Spleen (tissue), 11 donors: ENCODE data around the gene STAG1. TPM values are rescaled to one million over a fixed set of nuclear protein-coding genes. Genes with fewer than 3 reads are reported as not detected.

ENCODE experiments used
- DNase-seq: peaks from one replicate; pipeline ENCODE4 v3.0.0-alpha.2; 2020
- H3K27ac ChIP-seq, 8 donors: fragments of 200-600 bp; sonication (generic) in 7 of 8; 1 replicate in 4 of 8; 2 replicates in 4 of 8; pipeline versions ENCODE4 v1.5.0 to v1.8.0; 2016 to 2021; ENCODE audit warnings: inconsistent platforms in 4 of 8, mild to moderate bottlenecking in 4 of 8, moderate library complexity in 1 of 8
- H3K27me3 ChIP-seq, 7 donors: fragments of 200-600 bp; sonication (generic) in 6 of 7; replicated peaks in 1 of 7; 1 replicate in 4 of 7; 2 replicates in 3 of 7; pipeline versions ENCODE4 v1.5.0 to v1.8.0; 2016 to 2021; ENCODE audit warnings: inconsistent platforms in 3 of 7, mild to moderate bottlenecking in 1 of 7
- H3K36me3 ChIP-seq, 6 donors: fragments of 200-600 bp; sonication (generic) in 5 of 6; 1 replicate in 4 of 6; 2 replicates in 2 of 6; pipeline versions ENCODE4 v1.5.0 to v1.8.0; 2016 to 2021; ENCODE audit warnings: inconsistent platforms in 2 of 6
- H3K4me1 ChIP-seq, 6 donors: fragments of 200-600 bp; sonication (generic) in 5 of 6; 1 replicate in 3 of 6; 2 replicates in 3 of 6; pipeline versions ENCODE4 v1.5.0 to v1.8.0; 2016 to 2021; ENCODE audit warnings: inconsistent platforms in 3 of 6
- H3K4me3 ChIP-seq, 8 donors: fragments of 200-600 bp; sonication (generic) in 7 of 8; 1 replicate in 4 of 8; 2 replicates in 4 of 8; pipeline versions ENCODE4 v1.5.0 to v1.8.0; 2016 to 2021; ENCODE audit warnings: inconsistent platforms in 4 of 8, mild to moderate bottlenecking in 4 of 8, moderate library complexity in 2 of 8
- H3K9me3 ChIP-seq, 8 donors: fragments of 200-600 bp; sonication (generic) in 7 of 8; 1 replicate in 4 of 8; 2 replicates in 4 of 8; pipeline versions ENCODE4 v1.5.0 to v1.8.0; 2016 to 2021; ENCODE audit warnings: inconsistent platforms in 4 of 8
- CTCF ChIP-seq, 11 experiments: fragments of 200-600 bp in 7 of 11; fragments of 450-650 bp in 4 of 11; sonication (generic) in 4 of 11; IDR thresholded peaks in 8 of 11; conservative IDR thresholded peaks in 3 of 11; 1 replicate in 7 of 11; 2 replicates in 4 of 11; pipeline versions ENCODE4 v1.4.0 to v1.8.0; 2016 to 2021; ENCODE audit warnings: antibody characterized with exemption in 11 of 11, inconsistent platforms in 4 of 11, mild to moderate bottlenecking in 1 of 11
- POLR2A ChIP-seq, 3 donors: fragments of 450-650 bp; IDR thresholded peaks; one replicate each; pipeline ENCODE4 v1.5.1; 2017; ENCODE audit warnings: antibody characterized with exemption in 3 of 3, mild to moderate bottlenecking in 1 of 3
- POLR2AphosphoS5 ChIP-seq, 3 donors: sonication (generic); formaldehyde crosslinking; IDR thresholded peaks; one replicate each; pipeline ENCODE4 v1.5.1; 2017; ENCODE audit warnings: antibody characterized with exemption in 3 of 3
- WGBS, 5 donors: extraction: QIAGEN DNeasy Blood & Tissue Kit in 3 of 5; methylation state at CpG; one replicate each; pipeline versions ENCODE4 v1.1.5 to v1.1.7; 2013 to 2018; 5-methylcytosine and 5-hydroxymethylcytosine counted together
- intact Hi-C: fragments of 100-400 bp; cut with DNase I; formaldehyde crosslinking; loops from one replicate; pipeline ENCODE4 v1.15.0; 2023; ENCODE audit warnings: low total_unique reads
- polyA plus RNA-seq, 3 donors: library from polyadenylated mRNA; stranded (reverse); fragments of 200-250 nt; gene quantifications; one replicate each; pipeline ENCODE4 v1.2.1, GENCODE V29; 2013
- total RNA-seq, 7 donors: library from RNA; depleted of rRNA in 3 of 7; stranded (reverse); fragments of >200 nt in 3 of 7; fragmentation: NEBNext Ultra II Directional in 4 of 7; extraction: Animal tissue kit (Norgen Biotek cat#: 25700) in 4 of 7; gene quantifications; one replicate each; pipeline versions ENCODE4 v1.1.0 to v1.2.1, GENCODE V29; 2016 to 2021
- donor health status: healthy with polysubstance abuse.
- donor health status: DM: no; HTN: no; CAD: no; lungs with moderate emphysema.
- donor health status: DM: no; HTN: no; CAD: no.
- donor health status: Bipolar disorder and iron deficiency.
- donor health status: healthy.
- donor health status: DM: no; HTN: no; CAD: no.
- donor health status: DM: yes; HTN: yes; CAD: no.

STAG1 gene
- total and polyA plus RNA-seq, 10 donors, result 7.2 to 61.6 (median 47.3) TPM

GRCh38 chr3:136296960-136297359, 455.2 kb downstream of the STAG1 start:
- DNase-seq, result no peak
- H3K4me3 ChIP-seq, result no peak overlapping the region
- no peak overlapping the region for H3K27ac ChIP-seq
- TF ChIP-seq POLR2A (IDR thresholded peaks at IDR 0.05) (no peak), POLR2AphosphoS5 (IDR thresholded peaks at IDR 0.05) (no peak), CTCF (IDR thresholded peaks at IDR 0.05 in 8 of 11, conservative IDR thresholded peaks at IDR 0.05 in 3 of 11) (no peak)
- WGBS, 5 donors, result 83 to 95% (median 92%) methylated on average over 5 of the region's 5 CpGs
- H3K9me3 ChIP-seq, result no peaks in the 10 kb centered on the region
- H3K4me1 ChIP-seq, result no peaks in the 10 kb centered on the region
- peaks cover 2 to 88% (median 53%) of the 10 kb centered on the region in 6 donors for H3K36me3 ChIP-seq
- H3K27me3 ChIP-seq, result no peaks in the 10 kb centered on the region
- intact Hi-C loops, result no loop called here

- intact Hi-C loops, result no loop called here
- peaks cover 0 to 64% (median 37%) of the 10 kb centered on the region in 6 donors for H3K36me3 ChIP-seq
- TF ChIP-seq CTCF (IDR thresholded peaks at IDR 0.05 in 8 of 11, conservative IDR thresholded peaks at IDR 0.05 in 3 of 11), result no peak
- no peak for TF ChIP-seq POLR2A (IDR thresholded peaks at IDR 0.05)
- DNase-seq, result no peak
- H3K4me3 ChIP-seq, result no peak overlapping the region
- H3K27ac ChIP-seq, result no peak overlapping the region
- H3K9me3 ChIP-seq, result no peaks in the 10 kb centered on the region
- H3K27me3 ChIP-seq, result no peaks in the 10 kb centered on the region
- H3K4me1 ChIP-seq, result no peaks in the 10 kb centered on the region
- WGBS, 5 donors, result 69 to 89% (median 82%) methylated on average over 1 of the region's 1 CpG
These were observed 458.0 kb downstream of the STAG1 start for GRCh38 chr3:136294176-136294575.

GRCh38 chr3:136293279-136293678, 458.9 kb downstream of the STAG1 start:
- no peak for TF ChIP-seq POLR2AphosphoS5 (IDR thresholded peaks at IDR 0.05)
- no peak for TF ChIP-seq CTCF (IDR thresholded peaks at IDR 0.05 in 8 of 11, conservative IDR thresholded peaks at IDR 0.05 in 3 of 11)
- TF ChIP-seq POLR2A (IDR thresholded peaks at IDR 0.05), result no peak
- H3K4me3 ChIP-seq, result no peak overlapping the region
- no peaks in the 10 kb centered on the region for H3K9me3 ChIP-seq
- H3K4me1 ChIP-seq, result no peaks in the 10 kb centered on the region
- WGBS, 5 donors, result 88 to 95% (median 94%) methylated on average over 2 of the region's 2 CpGs
- DNase-seq, result no peak
- H3K36me3 ChIP-seq, result peaks cover 0 to 61% (median 31%) of the 10 kb centered on the region in 6 donors
- intact Hi-C loops, result no loop called here
- no peak overlapping the region for H3K27ac ChIP-seq
- no peaks in the 10 kb centered on the region for H3K27me3 ChIP-seq

- Histone ChIP-seq H3K27ac (no peak overlapping the region), H3K27me3 (no peaks in the 10 kb centered on the region), H3K4me1 (no peaks in the 10 kb centered on the region), H3K9me3 (no peaks in the 10 kb centered on the region), H3K4me3 (no peak overlapping the region), H3K36me3 (peaks cover 0 to 59% (median 23%) of the 10 kb centered on the region in 6 donors)
- DNase-seq, result no peak
- 92 to 100% (median 98%) methylated on average over 1 of the region's 1 CpG for WGBS, 5 donors
- TF ChIP-seq POLR2A (IDR thresholded peaks at IDR 0.05) (no peak), POLR2AphosphoS5 (IDR thresholded peaks at IDR 0.05) (no peak), CTCF (IDR thresholded peaks at IDR 0.05 in 8 of 11, conservative IDR thresholded peaks at IDR 0.05 in 3 of 11) (no peak)
- intact Hi-C loops, result no loop called here
These were observed 459.7 kb downstream of the STAG1 start for GRCh38 chr3:136292500-136292899.
